ENCODE results near the gene LRG1. TPM values are rescaled to one million over a fixed set of nuclear protein-coding genes. Genes with fewer than 3 reads are reported as not detected.
A peak's percentile ranks its signal among the peaks of the same experiment; 100 is the strongest.

LRG1 gene
- total RNA-seq, 1 experiment from 2014 or later: 0.11 TPM

DNA sequence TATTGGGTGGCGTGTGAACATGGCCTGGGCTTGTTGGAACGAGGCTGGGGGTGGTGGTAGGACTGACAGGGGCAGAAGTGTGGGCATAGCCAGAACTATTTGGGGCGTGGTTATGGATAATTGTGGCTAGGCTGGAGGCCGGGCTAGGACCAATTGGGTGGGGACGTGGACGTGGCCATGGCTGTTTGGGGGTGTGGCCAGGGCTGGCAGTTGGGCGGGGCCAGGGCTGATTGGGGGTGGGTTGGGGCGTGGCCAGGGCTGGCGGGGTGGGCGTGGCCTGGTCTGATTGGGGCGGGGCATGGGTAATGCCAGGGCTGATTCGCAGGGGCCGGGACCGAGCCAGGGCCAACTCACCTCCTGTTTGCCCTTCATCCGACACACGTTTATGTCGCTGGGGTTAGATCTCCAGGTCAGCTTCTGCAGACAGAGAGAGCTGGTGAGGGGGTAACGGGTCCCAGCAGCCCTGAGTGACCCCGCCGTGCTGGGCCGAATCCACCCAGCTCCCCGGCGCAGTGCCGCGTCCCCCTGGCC, 16.8 kb upstream of the LRG1 start:
- Histone ChIP-seq H3K9me2 (replicated peaks; ENCODE audit: insufficient read depth, low read length) (no peaks in the 10 kb centered on the region), H3K4me3 (ENCODE audit: low read length) (no peak overlapping the region), H3K27me3 (ENCODE audit: low read length) (no peaks in the 10 kb centered on the region), H3K79me2 (ENCODE audit: low read length) (no peaks in the 10 kb centered on the region), H3K9me3 (ENCODE audit: low read length) (no peaks in the 10 kb centered on the region), H4K20me1 (ENCODE audit: insufficient read depth, low read depth, low read length) (no peaks in the 10 kb centered on the region), H2AFZ (ENCODE audit: low read length) (no peak overlapping the region), H3K27ac (ENCODE audit: low read length) (no peak overlapping the region), H3K36me3 (ENCODE audit: insufficient read depth, low read length) (no peaks in the 10 kb centered on the region), H3K9ac (ENCODE audit: low read length) (no peak overlapping the region), H3K4me2 (ENCODE audit: low read depth, low read length, poor library complexity, severe bottlenecking) (no peak overlapping the region), H3K4me1 (ENCODE audit: low read length) (no peaks in the 10 kb centered on the region)
- DNase-seq: peak; percentile 88

DNA sequence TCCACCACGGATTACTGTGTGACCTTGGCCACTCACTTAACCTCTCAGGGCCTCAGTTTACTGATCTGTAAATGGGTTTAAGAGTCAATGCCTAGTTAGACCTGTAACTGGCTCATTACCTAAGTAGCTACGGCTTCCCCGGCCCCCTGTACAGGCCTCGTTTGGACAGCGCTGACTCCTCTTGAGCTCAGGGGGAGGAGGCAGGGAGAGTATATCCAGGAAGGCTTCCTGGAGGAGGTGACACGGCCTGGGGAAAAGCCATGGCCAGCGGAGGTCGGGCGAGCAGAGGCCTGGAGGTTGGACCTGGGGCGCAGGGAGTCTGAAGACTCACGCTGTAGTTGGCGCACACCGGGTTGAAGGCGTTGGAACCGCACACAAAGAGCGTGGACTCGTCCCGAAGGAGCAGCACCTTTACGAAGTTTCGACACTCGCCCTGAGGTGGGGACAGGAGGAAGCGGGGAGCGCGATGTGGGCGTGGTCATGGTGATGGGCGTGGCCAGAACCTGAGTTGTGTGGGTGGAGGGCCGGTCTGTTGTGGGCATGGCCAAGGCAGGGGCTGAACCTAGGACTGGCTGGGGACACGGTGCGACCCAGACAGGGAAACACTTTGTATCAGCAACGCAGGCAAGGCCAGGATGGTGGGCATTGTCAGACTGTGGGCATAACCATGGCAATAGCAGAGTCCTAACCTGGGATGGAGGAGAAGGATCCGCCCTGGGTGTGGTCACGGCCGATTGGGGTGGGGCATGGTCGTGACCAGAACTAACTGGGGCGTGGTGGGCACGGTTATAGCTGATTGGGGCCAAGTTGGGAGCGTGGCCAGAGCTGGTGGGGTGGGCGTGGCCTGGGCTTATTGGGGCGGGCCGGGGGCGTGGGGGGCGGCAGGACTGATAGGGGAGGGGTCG, 16.1 kb upstream of the LRG1 start:
- no peaks in the 10 kb centered on the region for H3K27me3 ChIP-seq (ENCODE audit: low read length)
- H3K4me1 ChIP-seq (ENCODE audit: low read length): no peaks in the 10 kb centered on the region
- H3K9ac ChIP-seq (ENCODE audit: low read length): no peak overlapping the region
- no peak overlapping the region for H3K4me2 ChIP-seq (ENCODE audit: low read depth, low read length, poor library complexity, severe bottlenecking)
- H3K27ac ChIP-seq (ENCODE audit: low read length): no peak overlapping the region
- H3K79me2 ChIP-seq (ENCODE audit: low read length): no peaks in the 10 kb centered on the region
- no peaks in the 10 kb centered on the region for H3K36me3 ChIP-seq (ENCODE audit: insufficient read depth, low read length)
- DNase-seq: peak; percentile 88
- 0 out of 2 replicates have a peak overlapping the region, but pooled peaks have one; percentile 36 for H2AFZ ChIP-seq (ENCODE audit: low read length)
- no peak overlapping the region for H3K4me3 ChIP-seq (ENCODE audit: low read length)
- H3K9me2 ChIP-seq (replicated peaks; ENCODE audit: insufficient read depth, low read length): no peaks in the 10 kb centered on the region
- no peaks in the 10 kb centered on the region for H4K20me1 ChIP-seq (ENCODE audit: insufficient read depth, low read depth, low read length)
- H3K9me3 ChIP-seq (ENCODE audit: low read length): no peaks in the 10 kb centered on the region

DNA sequence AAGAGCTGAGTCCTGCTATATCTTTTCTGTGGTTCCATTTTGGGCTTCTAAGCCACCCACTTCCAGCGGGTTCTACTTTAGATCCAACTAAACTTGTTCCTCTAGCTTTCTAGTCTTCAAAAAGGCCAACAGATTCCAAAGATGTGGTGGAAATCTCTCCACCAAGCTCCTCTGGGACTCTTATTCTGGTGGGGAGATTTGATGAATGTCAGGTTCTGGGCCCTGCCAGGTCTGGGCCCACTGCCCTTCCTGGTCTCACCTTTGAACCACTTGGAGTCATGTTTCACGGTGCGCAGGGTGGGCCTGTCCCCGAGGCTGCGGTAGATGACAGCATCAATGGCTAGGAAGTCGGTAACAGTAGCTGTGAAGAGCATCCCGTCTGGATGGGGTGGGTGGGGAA, 14.9 kb upstream of the LRG1 start:
- H3K36me3 ChIP-seq (ENCODE audit: insufficient read depth, low read length): no peaks in the 10 kb centered on the region
- H3K4me2 ChIP-seq (ENCODE audit: low read depth, low read length, poor library complexity, severe bottlenecking): no peak overlapping the region
- H3K9ac ChIP-seq (ENCODE audit: low read length): no peak overlapping the region
- no peaks in the 10 kb centered on the region for H3K9me3 ChIP-seq (ENCODE audit: low read length)
- no peak for DNase-seq
- H3K27ac ChIP-seq (ENCODE audit: low read length): no peak overlapping the region
- no peaks in the 10 kb centered on the region for H4K20me1 ChIP-seq (ENCODE audit: insufficient read depth, low read depth, low read length)
- H3K27me3 ChIP-seq (ENCODE audit: low read length): no peaks in the 10 kb centered on the region
- H3K4me3 ChIP-seq (ENCODE audit: low read length): no peak overlapping the region
- no peaks in the 10 kb centered on the region for H3K4me1 ChIP-seq (ENCODE audit: low read length)
- H2AFZ ChIP-seq (ENCODE audit: low read length): no peak overlapping the region
- no peaks in the 10 kb centered on the region for H3K79me2 ChIP-seq (ENCODE audit: low read length)
- H3K9me2 ChIP-seq (replicated peaks; ENCODE audit: insufficient read depth, low read length): no peaks in the 10 kb centered on the region

DNA sequence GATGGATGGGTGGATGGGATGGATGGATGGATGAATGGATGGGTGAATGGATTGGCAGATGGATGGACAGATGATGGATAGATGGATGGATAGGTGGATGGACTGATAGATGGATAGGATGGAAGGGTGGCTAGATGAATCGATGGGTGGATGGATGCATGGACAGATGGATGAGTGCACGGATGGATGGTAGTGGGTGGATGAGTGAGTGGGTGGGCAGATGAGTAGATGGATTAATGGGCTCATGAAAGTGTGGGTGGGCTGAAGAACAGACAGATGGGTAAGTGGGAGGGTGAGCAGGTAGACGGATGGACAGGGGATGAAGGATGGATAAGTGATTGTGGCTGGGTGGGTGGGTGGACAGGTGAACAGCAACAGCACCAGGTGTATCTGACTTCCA, 13.9 kb upstream of the LRG1 start:
- Histone ChIP-seq H2AFZ (ENCODE audit: low read length) (no peak overlapping the region), H3K4me3 (ENCODE audit: low read length) (no peak overlapping the region), H3K27ac (ENCODE audit: low read length) (no peak overlapping the region), H3K4me2 (ENCODE audit: low read depth, low read length, poor library complexity, severe bottlenecking) (no peak overlapping the region), H3K79me2 (ENCODE audit: low read length) (no peaks in the 10 kb centered on the region), H3K9ac (ENCODE audit: low read length) (no peak overlapping the region), H3K27me3 (ENCODE audit: low read length) (no peaks in the 10 kb centered on the region), H3K4me1 (ENCODE audit: low read length) (no peaks in the 10 kb centered on the region), H3K36me3 (ENCODE audit: insufficient read depth, low read length) (no peaks in the 10 kb centered on the region), H3K9me3 (ENCODE audit: low read length) (no peaks in the 10 kb centered on the region), H3K9me2 (replicated peaks; ENCODE audit: insufficient read depth, low read length) (no peaks in the 10 kb centered on the region), H4K20me1 (ENCODE audit: insufficient read depth, low read depth, low read length) (no peaks in the 10 kb centered on the region)
- DNase-seq: no peak

DNA sequence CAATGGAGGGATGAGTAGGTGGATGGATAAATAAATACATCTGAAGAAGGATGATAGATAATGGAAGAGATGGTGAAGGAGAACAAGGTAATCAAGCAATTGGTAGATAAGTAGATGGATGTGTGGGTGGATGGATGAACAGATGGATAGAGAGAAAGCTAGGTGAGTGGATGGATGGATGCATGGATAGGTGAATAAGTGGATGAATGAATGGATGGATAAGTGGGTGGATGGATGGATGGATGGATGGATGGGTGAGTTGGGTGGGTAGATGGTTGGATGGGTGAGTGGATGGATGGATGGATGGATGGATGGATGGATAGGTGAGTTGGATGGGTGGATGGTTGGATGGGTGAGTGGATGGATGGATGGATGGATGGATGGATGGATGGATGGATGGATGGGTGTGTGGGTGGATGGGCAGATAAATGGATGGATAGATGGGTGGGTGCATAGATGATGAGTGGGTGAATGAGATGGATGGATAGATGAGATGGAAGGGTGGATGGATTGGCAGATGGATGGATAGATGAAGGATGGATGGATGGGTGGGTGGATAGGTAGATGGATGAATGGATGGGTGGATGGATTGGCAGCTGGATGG, 13.4 kb upstream of the LRG1 start:
- Histone ChIP-seq H3K9me2 (replicated peaks; ENCODE audit: insufficient read depth, low read length) (no peaks in the 10 kb centered on the region), H3K27ac (ENCODE audit: low read length) (no peak overlapping the region)

DNA sequence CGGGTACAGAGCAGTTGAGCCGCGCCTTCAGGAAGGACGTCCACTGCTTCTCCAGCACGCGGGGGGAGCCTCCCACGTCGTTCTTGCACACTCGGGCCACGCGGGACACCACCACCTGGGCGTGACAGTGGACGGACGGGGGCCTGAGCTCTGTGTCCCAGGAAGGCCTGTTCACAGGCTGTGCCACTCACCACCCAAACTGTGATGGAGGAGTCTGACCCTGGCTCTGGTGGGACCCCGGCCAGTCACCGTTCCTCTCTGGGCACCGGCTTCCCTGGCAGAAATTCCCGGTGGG, 12.6 kb upstream of the LRG1 start:
- Histone ChIP-seq H4K20me1 (ENCODE audit: insufficient read depth, low read depth, low read length) (no peaks in the 10 kb centered on the region), H3K27me3 (ENCODE audit: low read length) (no peaks in the 10 kb centered on the region), H3K9me2 (replicated peaks; ENCODE audit: insufficient read depth, low read length) (no peaks in the 10 kb centered on the region), H3K36me3 (ENCODE audit: insufficient read depth, low read length) (no peaks in the 10 kb centered on the region), H3K4me1 (ENCODE audit: low read length) (no peaks in the 10 kb centered on the region), H3K27ac (ENCODE audit: low read length) (no peak overlapping the region), H3K9me3 (ENCODE audit: low read length) (no peaks in the 10 kb centered on the region), H3K79me2 (ENCODE audit: low read length) (no peaks in the 10 kb centered on the region), H2AFZ (ENCODE audit: low read length) (no peak overlapping the region), H3K4me2 (ENCODE audit: low read depth, low read length, poor library complexity, severe bottlenecking) (no peak overlapping the region), H3K4me3 (ENCODE audit: low read length) (no peak overlapping the region), H3K9ac (ENCODE audit: low read length) (no peak overlapping the region)
- no peak for DNase-seq

More for the DNA sequence above, 13.4 kb upstream of the LRG1 start:
- Histone ChIP-seq H2AFZ (ENCODE audit: low read length) (no peak overlapping the region), H3K9ac (ENCODE audit: low read length) (no peak overlapping the region), H3K27me3 (ENCODE audit: low read length) (no peaks in the 10 kb centered on the region), H3K9me3 (ENCODE audit: low read length) (no peaks in the 10 kb centered on the region), H3K36me3 (ENCODE audit: insufficient read depth, low read length) (no peaks in the 10 kb centered on the region), H3K4me1 (ENCODE audit: low read length) (no peaks in the 10 kb centered on the region), H3K4me3 (ENCODE audit: low read length) (no peak overlapping the region), H3K4me2 (ENCODE audit: low read depth, low read length, poor library complexity, severe bottlenecking) (no peak overlapping the region), H4K20me1 (ENCODE audit: insufficient read depth, low read depth, low read length) (no peaks in the 10 kb centered on the region), H3K79me2 (ENCODE audit: low read length) (no peaks in the 10 kb centered on the region)
- DNase-seq: no peak

DNA sequence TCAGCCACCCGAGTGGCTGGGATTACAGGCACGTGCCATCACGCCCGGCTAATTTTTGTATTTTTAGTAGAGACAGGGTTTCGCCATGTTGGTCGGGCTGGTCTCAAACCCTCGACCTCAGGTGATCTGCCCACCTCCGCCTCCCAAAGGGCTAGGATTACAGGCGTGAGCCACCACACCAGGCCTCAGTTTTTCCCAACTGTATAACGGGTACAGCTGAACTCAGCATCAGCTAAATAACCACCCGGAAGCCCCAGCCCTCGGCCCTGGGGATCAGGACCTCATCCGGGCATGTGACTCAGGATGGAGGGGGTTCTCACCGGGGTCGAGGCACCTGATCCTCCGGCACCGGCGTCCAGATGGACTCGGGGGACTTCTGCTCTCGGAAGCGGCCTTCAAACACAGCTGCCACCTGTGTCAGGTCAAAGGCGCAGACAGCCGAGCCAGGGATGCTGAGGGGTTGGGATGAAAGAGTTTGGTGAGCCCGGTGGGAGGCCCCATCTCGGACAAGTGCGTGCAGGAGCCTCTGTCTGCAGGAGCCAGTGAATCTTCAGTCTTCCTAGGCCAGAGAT, 10.7 kb upstream of the LRG1 start:
- Histone ChIP-seq H2AFZ (ENCODE audit: low read length) (no peak overlapping the region), H3K4me1 (ENCODE audit: low read length) (no peaks in the 10 kb centered on the region), H3K27me3 (ENCODE audit: low read length) (no peaks in the 10 kb centered on the region), H3K9ac (ENCODE audit: low read length) (no peak overlapping the region), H4K20me1 (ENCODE audit: insufficient read depth, low read depth, low read length) (no peaks in the 10 kb centered on the region), H3K27ac (ENCODE audit: low read length) (no peak overlapping the region), H3K9me2 (replicated peaks; ENCODE audit: insufficient read depth, low read length) (no peaks in the 10 kb centered on the region), H3K36me3 (ENCODE audit: insufficient read depth, low read length) (no peaks in the 10 kb centered on the region), H3K9me3 (ENCODE audit: low read length) (no peaks in the 10 kb centered on the region), H3K4me3 (ENCODE audit: low read length) (no peak overlapping the region), H3K79me2 (ENCODE audit: low read length) (no peaks in the 10 kb centered on the region), H3K4me2 (ENCODE audit: low read depth, low read length, poor library complexity, severe bottlenecking) (no peak overlapping the region)
- no peak for DNase-seq

DNA sequence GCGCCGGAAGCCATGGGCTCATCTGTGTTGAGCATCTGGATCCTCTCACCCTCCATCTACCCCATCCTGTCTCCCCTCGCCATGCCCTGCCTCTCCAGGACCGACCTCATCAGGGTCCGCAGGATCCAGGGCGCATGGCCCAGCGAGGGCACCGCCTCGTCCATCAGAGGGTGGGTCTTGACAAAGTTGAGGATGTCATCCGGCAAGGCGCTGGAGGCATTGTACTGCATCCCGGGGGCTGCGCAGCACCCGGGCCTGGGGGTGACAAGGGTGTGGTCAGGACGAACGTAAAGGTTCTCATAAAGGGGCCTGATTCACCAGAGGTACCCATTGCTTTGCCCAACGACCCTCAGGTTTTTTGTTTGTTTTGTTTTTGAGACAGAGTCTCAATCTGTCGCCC, 10.2 kb upstream of the LRG1 start:
- no peaks in the 10 kb centered on the region for H4K20me1 ChIP-seq (ENCODE audit: insufficient read depth, low read depth, low read length)

More for the DNA sequence above, 10.2 kb upstream of the LRG1 start:
- Histone ChIP-seq H2AFZ (ENCODE audit: low read length) (no peak overlapping the region), H3K27ac (ENCODE audit: low read length) (no peak overlapping the region), H3K9ac (ENCODE audit: low read length) (no peak overlapping the region), H3K36me3 (ENCODE audit: insufficient read depth, low read length) (no peaks in the 10 kb centered on the region), H3K4me1 (ENCODE audit: low read length) (no peaks in the 10 kb centered on the region), H3K79me2 (ENCODE audit: low read length) (no peaks in the 10 kb centered on the region), H3K9me3 (ENCODE audit: low read length) (no peaks in the 10 kb centered on the region), H3K9me2 (replicated peaks; ENCODE audit: insufficient read depth, low read length) (no peaks in the 10 kb centered on the region), H3K27me3 (ENCODE audit: low read length) (no peaks in the 10 kb centered on the region), H3K4me2 (ENCODE audit: low read depth, low read length, poor library complexity, severe bottlenecking) (no peak overlapping the region), H3K4me3 (ENCODE audit: low read length) (no peak overlapping the region)
- DNase-seq: no peak

Measured in Karpas-422 (cell line).